Islet of Langerhans (tissue), 1 donor: ENCODE measurements around the gene PGM2L1.
"Not testable (repeated sequence)": the region's sequence is repeated elsewhere in the genome, so short reads cannot be mapped to it uniquely, and the experiment has no call there.

Source experiments
- FAIRE-seq: peaks from one replicate; lab custom pipeline; 2011; peaks lifted over from hg19 to GRCh38; lab: Jason Lieb, UNC

The PGM2L1 gene

GRCh38 chr11:74400606-74401005 lies 2.4 kb upstream of the PGM2L1 start:
- FAIRE-seq = no peak

GRCh38 chr11:74397501-74398243 lies 561 bp downstream of the PGM2L1 start:
- no peak for FAIRE-seq

GRCh38 chr11:74392256-74392655 lies 6.0 kb downstream of the PGM2L1 start:
- FAIRE-seq = no peak

- FAIRE-seq = no peak
Measured at GRCh38 chr11:74391193-74391592, 7.0 kb downstream of the PGM2L1 start.

- no peak for FAIRE-seq
Measured at GRCh38 chr11:74390697-74391096, 7.5 kb downstream of the PGM2L1 start.

- FAIRE-seq = peak; percentile 98
Measured at GRCh38 chr11:74388678-74389327, 9.4 kb downstream of the PGM2L1 start.

- FAIRE-seq = no peak
Measured at GRCh38 chr11:74384641-74385040, 13.6 kb downstream of the PGM2L1 start.

- FAIRE-seq = no peak
Measured at GRCh38 chr11:74380746-74381439, 17.3 kb downstream of the PGM2L1 start.

GRCh38 chr11:74377689-74378088 lies 20.5 kb downstream of the PGM2L1 start:
- FAIRE-seq = no peak

GRCh38 chr11:74373382-74373781 lies 24.9 kb downstream of the PGM2L1 start:
- FAIRE-seq = no peak

- no peak for FAIRE-seq
Measured at GRCh38 chr11:74371269-74372052, 26.8 kb downstream of the PGM2L1 start.

- no peak for FAIRE-seq
Measured at GRCh38 chr11:74370123-74370522, 28.1 kb downstream of the PGM2L1 start.

GRCh38 chr11:74367881-74368280 lies 30.4 kb downstream of the PGM2L1 start:
- no peak for FAIRE-seq

- FAIRE-seq = no peak
Measured at GRCh38 chr11:74366576-74366975, 31.7 kb downstream of the PGM2L1 start.

- not testable (repeated sequence) for FAIRE-seq
Measured at GRCh38 chr11:74365805-74366204, 32.4 kb downstream of the PGM2L1 start.

- no peak for FAIRE-seq
Measured at GRCh38 chr11:74357449-74357848, 40.8 kb downstream of the PGM2L1 start.

- FAIRE-seq = no peak
Measured at GRCh38 chr11:74355626-74356025, 42.6 kb downstream of the PGM2L1 start.

- FAIRE-seq = no peak
Measured at GRCh38 chr11:74354036-74354435, 44.2 kb downstream of the PGM2L1 start.

GRCh38 chr11:74347381-74347780 lies 50.9 kb downstream of the PGM2L1 start:
- FAIRE-seq = no peak

- no peak for FAIRE-seq
Measured at GRCh38 chr11:74345420-74345819, 52.8 kb downstream of the PGM2L1 start.

GRCh38 chr11:74341921-74342320 lies 56.3 kb downstream of the PGM2L1 start:
- FAIRE-seq = no peak

- no peak for FAIRE-seq
Measured at GRCh38 chr11:74339619-74340018, 58.6 kb downstream of the PGM2L1 start.

GRCh38 chr11:74338963-74339362 lies 59.3 kb downstream of the PGM2L1 start:
- no peak for FAIRE-seq
